ENCODE data around the gene RALA.
"Not testable (repeated sequence)": the region's sequence is repeated elsewhere in the genome, so short reads cannot be mapped to it uniquely, and the experiment has no call there.

- not testable (repeated sequence) for TF ChIP-seq CTCF (IDR thresholded peaks at IDR 0.05 in 4 of 5, conservative IDR thresholded peaks at IDR 0.05 in 1 of 5); POLR2A (IDR thresholded peaks at IDR 0.05)
Observed at GRCh38 chr7:39668280-39668679, 44.9 kb downstream of the RALA start.
